Ascending aorta (tissue), 2 donors: ENCODE data around the gene PIAS4. TPM values are rescaled to one million over a fixed set of nuclear protein-coding genes. Genes with fewer than 3 reads are reported as not detected.

ENCODE experiments used
- DNase-seq, 2 donors: peaks; one replicate each; pipeline ENCODE4 v3.0.0-alpha.2; 2019; ENCODE audit warnings: low spot score in 2 of 2
- H3K27ac ChIP-seq, 2 donors: fragments of 200-600 bp; sonication (generic); one replicate each; pipeline ENCODE4 v1.5.1; 2016 to 2017; ENCODE audit warnings: mild to moderate bottlenecking in 1 of 2
- H3K27me3 ChIP-seq: fragments of 200-600 bp; sonication (generic); one replicate; pipeline ENCODE4 v1.5.1; 2017
- H3K36me3 ChIP-seq, 2 donors: fragments of 200-600 bp; sonication (generic); one replicate each; pipeline ENCODE4 v1.5.1; 2016
- H3K4me1 ChIP-seq, 2 donors: fragments of 200-600 bp; sonication (generic); one replicate each; pipeline ENCODE4 v1.5.1; 2016 to 2017; ENCODE audit warnings: mild to moderate bottlenecking in 1 of 2
- H3K4me3 ChIP-seq, 2 donors: fragments of 200-600 bp; sonication (generic); one replicate each; pipeline ENCODE4 v1.5.1; 2016 to 2017; ENCODE audit warnings: mild to moderate bottlenecking in 1 of 2
- H3K9me3 ChIP-seq, 2 donors: fragments of 200-600 bp; sonication (generic); one replicate each; pipeline ENCODE4 v1.5.1; 2016
- intact Hi-C: fragments of 100-400 bp; cut with DNase I; formaldehyde crosslinking; loops from one replicate; pipeline ENCODE4 v1.15.1; 2023
- total RNA-seq: library from RNA; depleted of rRNA; stranded (reverse); fragments of >200 nt; gene quantifications from one replicate; pipeline ENCODE4 v1.1.0, GENCODE V29; 2016
- TF ChIP-seq, protein P1 (sequence below), 3 experiments: fragments of 200-600 bp in 2 of 3; fragments of 450-650 bp in 1 of 3; sonication (generic) in 2 of 3; IDR thresholded peaks; one replicate each; pipeline ENCODE4 v1.5.1; 2016 to 2019; ENCODE audit warnings: antibody characterized with exemption in 3 of 3, mild to moderate bottlenecking in 1 of 3, moderate library complexity in 1 of 3

Gene PIAS4
- total RNA-seq, 1 donor from 2014 or later, result 30.8 TPM

DNA sequence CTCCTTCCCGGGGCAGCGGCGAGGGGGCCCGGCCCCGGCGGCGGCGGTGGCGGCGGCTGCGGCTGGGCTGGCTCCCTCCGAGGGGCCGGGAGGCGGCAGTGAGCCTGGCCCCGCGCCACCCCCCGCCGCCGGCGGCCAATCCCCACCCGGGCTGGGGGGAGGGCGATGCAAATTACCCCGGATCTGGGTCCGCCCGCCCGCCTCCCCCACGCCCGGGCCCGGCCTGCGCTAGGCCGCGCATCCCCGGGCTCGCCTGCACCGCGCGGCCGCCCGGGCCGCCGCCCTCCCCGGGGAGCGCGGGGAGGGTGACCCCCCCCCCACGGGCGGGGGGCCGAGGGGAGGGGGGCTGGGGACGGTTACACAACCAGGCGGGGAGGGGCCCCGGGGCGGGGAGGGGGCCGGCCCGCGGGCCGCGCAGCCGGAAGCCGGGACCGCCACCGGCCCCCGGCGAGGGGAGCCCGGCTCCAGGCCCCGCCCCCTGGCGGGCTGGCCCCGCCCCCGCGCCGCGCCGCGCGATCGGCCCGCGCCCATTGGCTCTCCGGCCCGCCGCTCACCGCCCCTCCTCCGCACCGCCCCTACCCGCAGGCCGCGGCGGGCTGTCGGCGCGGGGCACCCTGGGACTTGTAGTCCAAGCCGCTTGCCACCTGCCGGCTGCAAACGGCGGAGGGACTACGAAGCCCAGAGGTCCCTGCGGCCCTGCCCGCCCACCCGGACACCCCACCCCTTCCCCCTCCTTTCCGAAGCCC lies 58.1 kb downstream of the PIAS4 start:
- peak overlapping the region; percentile 78 to 90 for H3K27ac ChIP-seq

DNA sequence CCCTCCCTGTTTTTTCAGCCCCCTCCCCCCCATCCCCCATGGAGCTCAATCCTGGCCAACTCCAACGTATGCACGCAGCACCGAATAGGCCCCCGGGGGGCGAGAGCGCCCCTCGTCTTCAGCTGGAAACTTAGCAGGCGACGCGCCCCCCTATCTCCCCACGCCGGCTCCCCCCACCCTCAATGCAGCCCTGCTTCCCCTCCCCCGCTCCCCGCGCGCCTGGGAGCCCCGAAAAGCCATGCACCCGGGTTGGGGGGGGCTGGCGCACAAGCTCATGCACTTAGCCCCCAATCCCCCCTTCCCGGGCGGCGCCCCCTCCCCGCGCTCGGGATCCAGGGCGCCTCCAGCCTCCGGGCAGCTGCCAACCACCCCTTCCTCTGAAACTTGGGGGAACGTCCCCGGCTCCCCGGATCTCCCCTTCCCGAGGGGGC lies 58.7 kb downstream of the PIAS4 start:
- intact Hi-C loops, result loop anchor here (1.0 to 5.0 kb wide), 5 partner anchors 59 to 304 kb away; partner anchors contain the start of genes ANKRD24, APBA3, MAP2K2 and MRPL54
- DNase-seq, result no peak
- H3K4me3 ChIP-seq, result peak overlapping the region; percentile 92 to 98
- no peaks in the 10 kb centered on the region for H3K36me3 ChIP-seq
- TF ChIP-seq, protein P1, sequence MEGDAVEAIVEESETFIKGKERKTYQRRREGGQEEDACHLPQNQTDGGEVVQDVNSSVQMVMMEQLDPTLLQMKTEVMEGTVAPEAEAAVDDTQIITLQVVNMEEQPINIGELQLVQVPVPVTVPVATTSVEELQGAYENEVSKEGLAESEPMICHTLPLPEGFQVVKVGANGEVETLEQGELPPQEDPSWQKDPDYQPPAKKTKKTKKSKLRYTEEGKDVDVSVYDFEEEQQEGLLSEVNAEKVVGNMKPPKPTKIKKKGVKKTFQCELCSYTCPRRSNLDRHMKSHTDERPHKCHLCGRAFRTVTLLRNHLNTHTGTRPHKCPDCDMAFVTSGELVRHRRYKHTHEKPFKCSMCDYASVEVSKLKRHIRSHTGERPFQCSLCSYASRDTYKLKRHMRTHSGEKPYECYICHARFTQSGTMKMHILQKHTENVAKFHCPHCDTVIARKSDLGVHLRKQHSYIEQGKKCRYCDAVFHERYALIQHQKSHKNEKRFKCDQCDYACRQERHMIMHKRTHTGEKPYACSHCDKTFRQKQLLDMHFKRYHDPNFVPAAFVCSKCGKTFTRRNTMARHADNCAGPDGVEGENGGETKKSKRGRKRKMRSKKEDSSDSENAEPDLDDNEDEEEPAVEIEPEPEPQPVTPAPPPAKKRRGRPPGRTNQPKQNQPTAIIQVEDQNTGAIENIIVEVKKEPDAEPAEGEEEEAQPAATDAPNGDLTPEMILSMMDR (IDR thresholded peaks at IDR 0.05), result no peak
- peaks cover 25 to 29% of the 10 kb centered on the region in 2 donors for H3K4me1 ChIP-seq
- H3K27me3 ChIP-seq, result no peaks in the 10 kb centered on the region
- H3K27ac ChIP-seq, result peak overlapping the region; percentile 78 to 88
- H3K9me3 ChIP-seq, result no peaks in the 10 kb centered on the region

More for the DNA sequence above, 58.1 kb downstream of the PIAS4 start:
- no peaks in the 10 kb centered on the region for H3K27me3 ChIP-seq
- no peaks in the 10 kb centered on the region for H3K36me3 ChIP-seq
- no peaks in the 10 kb centered on the region for H3K9me3 ChIP-seq
- peaks cover 31 to 34% of the 10 kb centered on the region in 2 donors for H3K4me1 ChIP-seq
- TF ChIP-seq, protein P1 (IDR thresholded peaks at IDR 0.05), result no peak
- intact Hi-C loops, result loop anchor here (1.0 to 5.0 kb wide), 5 partner anchors 58 to 303 kb away; partner anchors contain the start of genes ANKRD24, APBA3, MAP2K2 and MRPL54
- peak overlapping the region; percentile 92 to 98 for H3K4me3 ChIP-seq
- DNase-seq, result peak; percentile 77 to 98

DNA sequence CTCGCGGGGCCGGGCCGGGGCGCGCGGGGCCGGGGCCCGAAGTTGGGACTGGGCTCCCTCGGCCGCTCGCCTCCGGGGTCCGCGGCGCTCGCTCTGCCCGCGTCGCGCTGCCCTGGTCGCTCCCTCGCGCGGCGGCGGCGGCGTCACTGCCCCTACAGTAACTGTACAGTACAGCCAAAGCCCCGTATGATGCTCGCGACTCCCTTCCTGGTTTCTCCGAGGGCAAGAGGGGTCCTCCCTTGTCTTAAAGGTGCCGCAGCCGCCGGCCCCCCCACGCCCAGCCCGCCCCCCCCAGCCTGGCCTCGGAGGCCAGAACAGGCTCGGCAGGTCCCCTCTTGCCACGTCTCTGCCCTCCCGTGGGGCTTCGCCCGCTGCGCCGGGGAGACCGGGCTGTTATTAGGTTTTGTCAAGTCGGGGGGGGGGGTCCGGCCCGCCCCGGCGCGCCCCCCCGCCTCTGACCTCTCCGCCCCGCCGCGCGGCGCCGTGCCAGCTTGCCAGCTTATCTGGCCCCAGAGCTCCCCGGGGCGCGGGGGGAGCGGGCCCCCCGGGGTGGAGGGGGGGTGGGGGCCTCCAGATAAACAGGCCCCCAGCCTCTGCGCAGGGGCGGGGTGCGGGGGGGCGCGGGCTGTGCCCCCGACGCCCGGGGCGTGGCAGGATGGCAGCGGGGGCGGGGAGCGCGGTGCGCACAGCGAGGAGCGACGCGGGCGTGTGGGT lies 59.3 kb downstream of the PIAS4 start, which contains the start of gene ZBTB7A:
TSS of gene ZBTB7A (minus strand) at position 218 of the 714 bp plus-strand sequence. CDS start 11,667 bp downstream, outside the sequence.
- no peaks in the 10 kb centered on the region for H3K27me3 ChIP-seq
- peak within 1 kb of the TSS; percentile 92 to 98 for H3K4me3 ChIP-seq
- H3K36me3 ChIP-seq, result no peaks in the 10 kb centered on the region
- peak within 1 kb of the TSS; percentile 88 to 90 for H3K27ac ChIP-seq
- intact Hi-C loops, result loop anchor here (1.0 to 5.0 kb wide), 5 partner anchors 58 to 305 kb away; partner anchors contain the start of genes ANKRD24, APBA3, MAP2K2 and MRPL54
- TF ChIP-seq, protein P1 (IDR thresholded peaks at IDR 0.05), result no peak
- H3K9me3 ChIP-seq, result no peaks in the 10 kb centered on the region
- H3K4me1 ChIP-seq, result peaks cover 22 to 24% of the 10 kb centered on the region in 2 donors
- DNase-seq, result peak; percentile 65 to 94

DNA sequence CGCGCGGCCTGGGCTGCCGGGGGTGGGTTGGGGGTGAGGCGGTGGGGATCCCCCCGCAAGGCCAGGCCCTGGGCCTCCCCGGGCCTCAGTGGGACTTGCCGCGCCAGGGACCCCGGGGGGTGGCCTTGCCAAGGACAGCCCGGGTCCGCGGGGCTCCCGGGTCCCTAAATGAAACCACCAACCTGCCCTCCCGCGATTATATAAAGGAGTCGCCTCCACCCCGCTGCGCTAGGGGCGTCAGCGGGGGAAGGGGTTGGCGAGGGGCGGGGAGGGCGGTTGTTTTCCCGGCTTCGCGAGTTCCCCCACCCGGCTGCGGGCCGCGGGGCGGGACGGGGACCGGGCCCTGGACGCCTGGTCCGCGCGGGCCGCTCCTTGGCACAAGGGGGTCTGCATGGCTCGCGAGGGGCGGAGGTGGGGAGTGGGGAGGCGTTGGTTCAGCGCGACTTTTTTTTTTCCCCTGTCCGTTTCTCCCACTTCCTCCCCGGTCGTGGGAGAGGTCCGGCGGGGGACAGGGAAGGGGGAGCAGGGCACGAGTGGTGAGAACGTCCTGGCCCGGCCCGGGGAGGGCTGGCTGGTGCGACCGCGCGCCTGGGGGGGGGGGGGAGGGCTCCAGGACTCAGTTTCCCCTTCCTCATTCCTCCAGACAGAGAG lies 60.0 kb downstream of the PIAS4 start:
- Histone ChIP-seq H3K27me3 (no peaks in the 10 kb centered on the region), H3K9me3 (no peaks in the 10 kb centered on the region), H3K4me3 (peak overlapping the region; percentile 92 to 98), H3K36me3 (no peaks in the 10 kb centered on the region), H3K27ac (peak overlapping the region; percentile 88 to 90), H3K4me1 (peaks cover 15 to 17% of the 10 kb centered on the region in 2 donors)
- intact Hi-C loops, result loop anchor here (2.0 to 5.0 kb wide), 4 partner anchors 57 to 305 kb away; partner anchors contain the start of genes ANKRD24, APBA3, MAP2K2 and MRPL54
- DNase-seq, result no peak
- TF ChIP-seq, protein P1 (IDR thresholded peaks at IDR 0.05), result no peak
